Measurements from ENCODE around the gene AOPEP.

Gene AOPEP

GRCh38 chr9:94850540-94851434 is 124.3 kb downstream of the AOPEP start:
- Histone ChIP-seq H3K4me3 (ENCODE audit: low read depth, low read length) (no peak overlapping the region), H3K27me3 (no peaks in the 10 kb centered on the region), H3K4me1 (peaks cover 15% of the 10 kb centered on the region), H3K9me3 (no peaks in the 10 kb centered on the region), H3K36me3 (no peaks in the 10 kb centered on the region)
- TF ChIP-seq, protein P1, sequence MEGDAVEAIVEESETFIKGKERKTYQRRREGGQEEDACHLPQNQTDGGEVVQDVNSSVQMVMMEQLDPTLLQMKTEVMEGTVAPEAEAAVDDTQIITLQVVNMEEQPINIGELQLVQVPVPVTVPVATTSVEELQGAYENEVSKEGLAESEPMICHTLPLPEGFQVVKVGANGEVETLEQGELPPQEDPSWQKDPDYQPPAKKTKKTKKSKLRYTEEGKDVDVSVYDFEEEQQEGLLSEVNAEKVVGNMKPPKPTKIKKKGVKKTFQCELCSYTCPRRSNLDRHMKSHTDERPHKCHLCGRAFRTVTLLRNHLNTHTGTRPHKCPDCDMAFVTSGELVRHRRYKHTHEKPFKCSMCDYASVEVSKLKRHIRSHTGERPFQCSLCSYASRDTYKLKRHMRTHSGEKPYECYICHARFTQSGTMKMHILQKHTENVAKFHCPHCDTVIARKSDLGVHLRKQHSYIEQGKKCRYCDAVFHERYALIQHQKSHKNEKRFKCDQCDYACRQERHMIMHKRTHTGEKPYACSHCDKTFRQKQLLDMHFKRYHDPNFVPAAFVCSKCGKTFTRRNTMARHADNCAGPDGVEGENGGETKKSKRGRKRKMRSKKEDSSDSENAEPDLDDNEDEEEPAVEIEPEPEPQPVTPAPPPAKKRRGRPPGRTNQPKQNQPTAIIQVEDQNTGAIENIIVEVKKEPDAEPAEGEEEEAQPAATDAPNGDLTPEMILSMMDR (IDR thresholded peaks at IDR 0.05; ENCODE audit: low read depth, low read length): no peak
- DNase-seq: no peak

GRCh38 chr9:94851467-94851866 is 125.0 kb downstream of the AOPEP start:
- H3K4me3 ChIP-seq (ENCODE audit: low read depth, low read length): no peak overlapping the region
- H3K4me1 ChIP-seq: peaks cover 15% of the 10 kb centered on the region
- no peaks in the 10 kb centered on the region for H3K36me3 ChIP-seq
- H3K9me3 ChIP-seq: no peaks in the 10 kb centered on the region
- TF ChIP-seq, protein P1 (IDR thresholded peaks at IDR 0.05; ENCODE audit: low read depth, low read length): no peak
- no peak for DNase-seq
- H3K27me3 ChIP-seq: no peaks in the 10 kb centered on the region

DNA sequence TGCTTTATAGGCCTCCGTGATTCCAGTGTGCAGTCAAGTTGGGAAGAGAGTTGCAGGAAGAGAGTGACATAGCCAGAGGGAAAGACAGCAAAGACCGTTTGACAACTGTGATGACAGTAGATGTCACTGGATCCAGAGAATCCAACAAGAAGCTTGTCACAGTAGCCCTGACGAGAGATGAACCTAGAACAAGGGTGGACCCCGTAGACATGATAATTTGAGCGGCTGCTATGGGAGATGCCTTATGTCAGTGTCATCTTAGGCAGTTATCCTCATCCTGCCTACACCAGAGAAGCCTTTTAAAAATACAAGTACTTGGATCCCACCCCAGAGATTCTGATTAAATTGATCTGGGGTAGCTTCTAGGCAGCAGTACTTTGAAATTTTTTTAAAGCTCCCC is 125.4 kb downstream of the AOPEP start:
- Histone ChIP-seq H3K9me3 (no peaks in the 10 kb centered on the region), H3K27me3 (no peaks in the 10 kb centered on the region), H3K4me1 (peaks cover 15% of the 10 kb centered on the region), H3K36me3 (no peaks in the 10 kb centered on the region), H3K4me3 (ENCODE audit: low read depth, low read length) (no peak overlapping the region)
- TF ChIP-seq, protein P1 (IDR thresholded peaks at IDR 0.05; ENCODE audit: low read depth, low read length): no peak
- DNase-seq: no peak

DNA sequence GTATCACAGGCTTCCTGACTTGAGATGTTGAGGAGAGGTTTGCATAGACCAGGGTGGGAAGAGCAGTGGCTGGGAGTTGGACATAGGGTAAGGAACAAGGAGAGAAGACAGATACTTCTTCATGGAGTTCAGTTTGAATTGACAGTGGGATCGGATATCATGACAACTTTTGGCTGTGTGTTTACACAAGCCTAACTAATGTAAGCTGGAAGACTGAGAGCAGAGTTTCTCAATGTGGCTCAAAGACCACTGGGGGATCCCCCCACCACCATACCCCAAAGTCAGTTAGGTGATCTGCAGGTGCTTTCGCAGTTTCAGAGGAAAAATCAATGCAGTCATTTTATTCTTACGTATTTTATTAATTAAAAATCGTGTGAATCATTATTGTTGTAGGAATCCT is 125.9 kb downstream of the AOPEP start:
- Histone ChIP-seq H3K4me3 (ENCODE audit: low read depth, low read length) (no peak overlapping the region), H3K4me1 (peaks cover 11% of the 10 kb centered on the region), H3K27me3 (no peaks in the 10 kb centered on the region), H3K9me3 (no peaks in the 10 kb centered on the region), H3K36me3 (no peaks in the 10 kb centered on the region)
- no peak for DNase-seq
- TF ChIP-seq, protein P1 (IDR thresholded peaks at IDR 0.05; ENCODE audit: low read depth, low read length): no peak

DNA sequence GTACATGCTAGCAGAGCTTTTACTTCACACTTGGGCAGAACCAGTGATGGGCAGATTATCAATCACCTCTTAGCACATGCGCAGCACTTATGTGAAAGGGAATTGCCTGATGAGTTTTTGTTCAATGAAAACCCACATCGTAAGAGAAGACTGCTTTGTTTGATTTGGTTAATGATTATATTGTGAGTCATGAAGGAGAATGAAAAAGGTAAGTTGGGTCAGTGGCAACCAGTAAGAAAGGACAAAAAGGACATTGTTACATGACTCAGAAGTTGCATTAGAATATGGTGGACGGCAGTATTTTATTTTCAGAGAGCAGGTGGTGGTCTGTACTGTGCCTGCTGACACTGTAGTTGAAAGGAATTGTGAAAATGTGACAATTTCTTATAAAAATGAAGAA is 127.4 kb downstream of the AOPEP start:
- no peak overlapping the region for H3K4me3 ChIP-seq (ENCODE audit: low read depth, low read length)
- H3K4me1 ChIP-seq: peaks cover 3% of the 10 kb centered on the region; the same call in 1 of the 2 replicates
- 0 out of 2 replicates have a peak, but pooled peaks cover 4% of the 10 kb centered on the region for H3K9me3 ChIP-seq
- no peaks in the 10 kb centered on the region for H3K27me3 ChIP-seq
- TF ChIP-seq, protein P1 (IDR thresholded peaks at IDR 0.05; ENCODE audit: low read depth, low read length): no peak
- H3K36me3 ChIP-seq: no peaks in the 10 kb centered on the region; the same call in 1 of the 2 replicates
- DNase-seq: no peak

DNA sequence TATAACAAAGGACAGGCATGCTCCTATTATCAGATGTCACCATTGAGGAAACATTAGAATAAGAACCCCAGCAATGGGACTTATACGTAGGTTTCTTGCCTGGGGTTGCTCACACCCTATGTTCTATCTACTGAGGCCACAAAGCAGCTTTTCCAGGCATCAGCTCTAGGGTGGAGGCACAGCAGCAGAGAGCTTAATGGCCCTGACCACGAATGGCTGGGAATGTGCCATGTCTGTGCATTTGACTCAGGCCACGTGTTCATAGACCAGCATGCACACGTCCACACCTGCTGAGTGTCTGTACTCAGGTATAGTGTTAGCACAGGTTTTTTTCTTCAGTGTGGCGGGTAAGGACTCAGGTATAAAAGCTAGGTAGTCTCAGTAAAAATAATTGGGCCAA is 129.4 kb downstream of the AOPEP start:
- Histone ChIP-seq H3K36me3 (no peaks in the 10 kb centered on the region; the same call in 1 of the 2 replicates), H3K4me1 (peaks cover under 1% of the 10 kb centered on the region; the same call in 1 of the 2 replicates), H3K27me3 (no peaks in the 10 kb centered on the region), H3K9me3 (0 out of 2 replicates have a peak, but pooled peaks cover 4% of the 10 kb centered on the region), H3K4me3 (ENCODE audit: low read depth, low read length) (no peak overlapping the region)
- TF ChIP-seq, protein P1 (IDR thresholded peaks at IDR 0.05; ENCODE audit: low read depth, low read length): no peak
- DNase-seq: no peak
